H9 (cell line): ENCODE measurements around the gene TNFRSF1B. TPM values are rescaled to one million over a fixed set of nuclear protein-coding genes. Genes with fewer than 3 reads are reported as not detected.

ENCODE experiments used
- DNase-seq: peaks from one replicate; pipeline ENCODE4 v3.0.0-alpha.2; 2017
- H2AFZ ChIP-seq: one replicate; pipeline ENCODE4 v1.6.1; 2013; ENCODE audit warnings: mild to moderate bottlenecking, low read length, control low read depth, moderate library complexity
- H2AK5ac ChIP-seq: 2 replicates; pipeline ENCODE4 v1.6.1; 2013; ENCODE audit warnings: low read length, control low read depth, mixed read lengths; ENCODE audit not compliant: insufficient read length
- H2BK120ac ChIP-seq: one replicate; pipeline ENCODE4 v1.6.1; 2013; ENCODE audit warnings: low read depth, mild to moderate bottlenecking, low read length, control low read depth, inconsistent platforms; ENCODE audit not compliant: poor library complexity, severe bottlenecking
- H2BK12ac ChIP-seq: 2 replicates; pipeline ENCODE4 v1.6.1; 2013; ENCODE audit warnings: low read length, control low read depth, mixed read lengths, low read depth; ENCODE audit not compliant: insufficient read length
- H2BK15ac ChIP-seq: 2 replicates; pipeline ENCODE4 v1.6.1; 2013; ENCODE audit warnings: low read depth, low read length, control low read depth
- H2BK20ac ChIP-seq: one replicate; pipeline ENCODE4 v1.6.1; 2013; ENCODE audit warnings: low read depth, mild to moderate bottlenecking, low read length, control low read depth, inconsistent platforms; ENCODE audit not compliant: poor library complexity, severe bottlenecking
- H2BK5ac ChIP-seq: 2 replicates; pipeline ENCODE4 v1.6.1; 2013; ENCODE audit warnings: low read length, control low read depth, mixed read lengths; ENCODE audit not compliant: insufficient read length
- H3K14ac ChIP-seq: 2 replicates; pipeline ENCODE4 v1.6.1; 2013; ENCODE audit warnings: low read length, control low read depth; ENCODE audit not compliant: insufficient read depth
- H3K18ac ChIP-seq: 2 replicates; pipeline ENCODE4 v1.6.1; 2013; ENCODE audit warnings: low read depth, mild to moderate bottlenecking, mixed read lengths, low read length, control low read depth; ENCODE audit not compliant: insufficient read length
- H3K23ac ChIP-seq: 2 replicates; pipeline ENCODE4 v1.6.1; 2013; ENCODE audit warnings: low read length, control low read depth, mixed read lengths, low read depth; ENCODE audit not compliant: insufficient read length
- H3K23me2 ChIP-seq: 2 replicates; pipeline ENCODE4 v1.6.1; 2013; ENCODE audit warnings: low read depth, mild to moderate bottlenecking, mixed read lengths, low read length, control low read depth; ENCODE audit not compliant: insufficient read length, poor library complexity, severe bottlenecking
- H3K27ac ChIP-seq: 2 replicates; pipeline ENCODE4 v1.5.1; 2013; ENCODE audit warnings: low read length, control low read depth, mixed read lengths, low read depth; ENCODE audit not compliant: insufficient read length
- H3K27me3 ChIP-seq: 2 replicates; pipeline ENCODE4 v1.6.1; 2013; ENCODE audit warnings: low read length, control low read depth, inconsistent platforms; ENCODE audit not compliant: insufficient read depth
- H3K4ac ChIP-seq: 2 replicates; pipeline ENCODE4 v1.6.1; 2013; ENCODE audit warnings: low read depth, mild to moderate bottlenecking, control low read depth, inconsistent platforms, low read length, moderate library complexity
- H3K4me1 ChIP-seq: 2 replicates; pipeline ENCODE4 v1.6.1; 2013; ENCODE audit warnings: low read length, control low read depth, inconsistent platforms; ENCODE audit not compliant: insufficient read depth
- H3K4me2 ChIP-seq: 2 replicates; pipeline ENCODE4 v1.6.1; 2013; ENCODE audit warnings: low read length, control low read depth, mixed read lengths; ENCODE audit not compliant: insufficient read length, insufficient read depth
- H3K56ac ChIP-seq: 2 replicates; pipeline ENCODE4 v1.6.1; 2013; ENCODE audit warnings: low read depth, mild to moderate bottlenecking, mixed read lengths, low read length, control low read depth; ENCODE audit not compliant: insufficient read length
- H3K79me1 ChIP-seq: 2 replicates; pipeline ENCODE4 v1.6.1; 2013; ENCODE audit warnings: low read depth, mild to moderate bottlenecking, moderate library complexity, low read length, control low read depth, inconsistent platforms; ENCODE audit not compliant: insufficient read depth, poor library complexity, severe bottlenecking
- H3K79me2 ChIP-seq: 2 replicates; pipeline ENCODE4 v1.6.1; 2013; ENCODE audit warnings: low read length, control low read depth, inconsistent platforms; ENCODE audit not compliant: insufficient read depth
- H3K9ac ChIP-seq: 2 replicates; pipeline ENCODE4 v1.6.1; 2013; ENCODE audit warnings: low read length, control low read depth, mixed read lengths; ENCODE audit not compliant: insufficient read length; ENCODE audit errors: extremely low read depth
- H3K9me3 ChIP-seq: one replicate; pipeline ENCODE4 v1.6.1; 2013; ENCODE audit warnings: low read depth, low read length, inconsistent platforms; ENCODE audit not compliant: control insufficient read depth
- H3T11ph ChIP-seq: one replicate; pipeline ENCODE4 v1.6.1; 2013; ENCODE audit warnings: mild to moderate bottlenecking, low read length, control low read depth, inconsistent platforms
- H4K20me1 ChIP-seq: one replicate; pipeline ENCODE4 v1.6.1; 2013; ENCODE audit not compliant: control insufficient read depth, insufficient read length, insufficient read depth
- H4K5ac ChIP-seq: 2 replicates; pipeline ENCODE4 v1.6.1; 2013; ENCODE audit warnings: low read depth, mild to moderate bottlenecking, mixed read lengths, low read length, control low read depth; ENCODE audit not compliant: insufficient read length
- H4K8ac ChIP-seq: replicated peaks from 2 replicates; pipeline ENCODE4 v1.6.1; 2013; ENCODE audit warnings: low read length, control low read depth, mixed read lengths, low read depth; ENCODE audit not compliant: insufficient read length
- H4K91ac ChIP-seq: 2 replicates; pipeline ENCODE4 v1.6.1; 2013; ENCODE audit warnings: low read depth, mild to moderate bottlenecking, moderate library complexity, mixed read lengths, low read length, control low read depth; ENCODE audit not compliant: insufficient read length
- H3K27ac Mint-ChIP-seq, 3 experiments: 2 replicates in 2 of 3; 3 replicates in 1 of 3; pipeline ENCODE4 v1.8.0; 2020 to 2021; ENCODE audit warnings: mixed read lengths in 3 of 3, mild to moderate bottlenecking in 1 of 3, moderate library complexity in 1 of 3
- H3K27me3 Mint-ChIP-seq: 2 replicates; pipeline ENCODE4 v1.8.0; 2021; ENCODE audit warnings: low read depth, mild to moderate bottlenecking, moderate library complexity, mixed read lengths
- H3K36me3 Mint-ChIP-seq, 3 experiments: 2 replicates in 2 of 3; 3 replicates in 1 of 3; pipeline ENCODE4 v1.8.0; 2020 to 2021; ENCODE audit warnings: low read depth in 3 of 3, mixed read lengths in 3 of 3; ENCODE audit not compliant: insufficient read depth in 1 of 3
- H3K4me1 Mint-ChIP-seq, 2 experiments: 2 replicates each; pipeline ENCODE4 v1.8.0; 2020; ENCODE audit warnings: mixed read lengths in 2 of 2
- H3K4me3 Mint-ChIP-seq, 2 experiments: 2 replicates in 1 of 2; 3 replicates in 1 of 2; pipeline ENCODE4 v1.8.0; 2020 to 2021; ENCODE audit warnings: mild to moderate bottlenecking in 2 of 2, mixed read lengths in 2 of 2, moderate library complexity in 1 of 2
- H3K9me3 Mint-ChIP-seq, 2 experiments: 2 replicates in 1 of 2; 3 replicates in 1 of 2; pipeline ENCODE4 v1.8.0; 2020; ENCODE audit warnings: mild to moderate bottlenecking in 2 of 2, mixed read lengths in 2 of 2, moderate library complexity in 1 of 2
- CTCF ChIP-seq: fragments of 200-600 bp; sonication (generic); conservative IDR thresholded peaks from 3 replicates; pipeline ENCODE4 v1.8.0; 2021; ENCODE audit warnings: antibody characterized with exemption, mild to moderate bottlenecking
- WGBS: extraction: QIAGEN DNeasy Blood & Tissue Kit; methylation state at CpG from one replicate; pipeline ENCODE4 v1.1.7; 2013; ENCODE audit warnings: missing lambda C conversion rate, low lambda C conversion rate, mixed read lengths; ENCODE audit not compliant: insufficient read length; ENCODE audit errors: extremely low coverage; 5-methylcytosine and 5-hydroxymethylcytosine counted together
- total RNA-seq: library from RNA; stranded (reverse); gene quantifications from 2 replicates; pipeline ENCODE4 v1.2.1, GENCODE V29; 2021

The TNFRSF1B gene
- total RNA-seq, 1 experiment from 2014 or later, result 0.57 TPM

GRCh38 chr1:12151465-12151864 lies 15.3 kb upstream of the TNFRSF1B start:
- peaks cover 9 to 12% of the 10 kb centered on the region in 2 experiments for H3K4me1 Mint-ChIP-seq
- no peaks in the 10 kb centered on the region for H3K9me3 ChIP-seq
- no peaks in the 10 kb centered on the region for H3K27me3 ChIP-seq
- no peak overlapping the region for H4K91ac ChIP-seq
- H2BK120ac ChIP-seq, result no peak overlapping the region
- no peak overlapping the region for H2AK5ac ChIP-seq
- no peak for DNase-seq
- H2BK20ac ChIP-seq, result no peak overlapping the region
- H3K79me1 ChIP-seq, result no peaks in the 10 kb centered on the region
- H3K36me3 Mint-ChIP-seq, result no peaks in the 10 kb centered on the region
- H4K5ac ChIP-seq, result no peak overlapping the region
- H3K9me3 Mint-ChIP-seq, result no peaks in the 10 kb centered on the region; a peak in 1 of 5 replicates
- H2BK15ac ChIP-seq, result no peak overlapping the region
- no peak overlapping the region for H3K9ac ChIP-seq
- H3K27ac Mint-ChIP-seq, result no peak overlapping the region
- H3K4me1 ChIP-seq, result no peaks in the 10 kb centered on the region
- no peaks in the 10 kb centered on the region for H3K79me2 ChIP-seq
- H4K20me1 ChIP-seq, result no peaks in the 10 kb centered on the region
- TF ChIP-seq CTCF, result no peak
- no peak overlapping the region for H2BK5ac ChIP-seq
- no peak overlapping the region for H3K4ac ChIP-seq
- no peak overlapping the region for H3K23ac ChIP-seq
- no peak overlapping the region for H3K27ac ChIP-seq
- no peak overlapping the region for H2BK12ac ChIP-seq
- no peak overlapping the region for H2AFZ ChIP-seq
- no peak overlapping the region for H3T11ph ChIP-seq
- H3K56ac ChIP-seq, result no peak overlapping the region
- H3K23me2 ChIP-seq, result no peaks in the 10 kb centered on the region
- no peak overlapping the region for H3K4me3 Mint-ChIP-seq
- H3K14ac ChIP-seq, result no peak overlapping the region
- no CpG with 5 or more reads among the region's 2 CpGs for WGBS
- no peak overlapping the region for H4K8ac ChIP-seq
- H3K18ac ChIP-seq, result no peak overlapping the region
- H3K27me3 Mint-ChIP-seq, result peaks cover 15% of the 10 kb centered on the region
- no peak overlapping the region for H3K4me2 ChIP-seq
